Measurements from ENCODE around the gene GH1. TPM values are rescaled to one million over a fixed set of nuclear protein-coding genes. Genes with fewer than 3 reads are reported as not detected.

The GH1 gene
- total RNA-seq, 1 experiment from 2014 or later = not detected

DNA sequence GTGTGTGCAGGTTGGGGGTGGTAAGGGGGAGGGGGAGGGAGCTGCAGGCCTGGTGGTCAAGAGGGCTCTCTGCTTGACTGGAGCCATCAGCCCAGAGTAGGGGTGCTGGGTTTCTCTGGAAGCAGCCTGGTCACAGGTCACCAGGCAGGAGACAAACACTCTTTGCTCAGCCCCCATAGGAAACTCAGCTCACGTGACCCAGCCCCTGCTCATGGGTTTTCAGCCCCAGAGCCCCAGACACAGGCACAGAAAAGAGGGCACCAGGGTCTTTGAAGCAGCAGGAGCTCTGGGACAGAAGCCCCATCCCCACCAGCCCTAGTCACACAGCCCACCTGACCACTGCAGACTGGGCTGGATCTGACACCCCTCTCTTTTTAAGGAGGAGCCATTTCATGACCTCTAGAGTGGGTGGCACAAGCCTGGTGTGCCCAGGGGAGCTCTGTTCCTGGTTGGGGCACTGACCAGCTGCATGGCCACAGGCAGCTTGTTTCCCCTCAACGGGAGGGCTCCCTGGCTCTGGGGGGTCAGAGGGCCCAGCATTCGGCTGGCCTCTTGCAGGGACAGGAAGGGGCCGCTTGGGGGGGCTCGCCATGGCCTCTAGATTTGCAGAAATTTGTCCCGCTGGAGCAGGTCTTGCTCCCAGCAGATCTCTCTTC lies 27.3 kb upstream of the GH1 start:
- Histone ChIP-seq H2BK120ac (ENCODE audit: low read depth, low read length, poor library complexity, severe bottlenecking) (no peak overlapping the region), H2AK5ac (ENCODE audit: insufficient read length, low read length) (no peak overlapping the region), H3K79me2 (ENCODE audit: insufficient read depth, low read length) (no peaks in the 10 kb centered on the region), H4K8ac (replicated peaks; ENCODE audit: insufficient read length, low read depth, low read length) (no peak overlapping the region), H3K23me2 (ENCODE audit: insufficient read length, low read depth, low read length, poor library complexity, severe bottlenecking) (no peaks in the 10 kb centered on the region), H2BK20ac (ENCODE audit: low read depth, low read length, poor library complexity, severe bottlenecking) (no peak overlapping the region), H2AFZ (ENCODE audit: low read length) (no peak overlapping the region), H3K4me1 (ENCODE audit: insufficient read depth, low read length) (no peaks in the 10 kb centered on the region), H2BK12ac (ENCODE audit: insufficient read length, low read depth, low read length) (no peak overlapping the region), H4K20me1 (ENCODE audit: control insufficient read depth, insufficient read depth, insufficient read length) (no peaks in the 10 kb centered on the region), H3K9ac (ENCODE audit: extremely low read depth, insufficient read length, low read length) (no peak overlapping the region), H3K79me1 (ENCODE audit: insufficient read depth, low read depth, low read length, poor library complexity, severe bottlenecking) (no peaks in the 10 kb centered on the region), H3K4me2 (ENCODE audit: insufficient read depth, insufficient read length, low read length) (no peak overlapping the region), H3K27me3 (ENCODE audit: insufficient read depth, low read length) (no peaks in the 10 kb centered on the region), H3T11ph (ENCODE audit: low read length) (no peak overlapping the region), H3K9me3 (ENCODE audit: control insufficient read depth, low read depth, low read length) (no peaks in the 10 kb centered on the region), H3K4ac (ENCODE audit: low read depth, low read length) (no peak overlapping the region), H3K14ac (ENCODE audit: insufficient read depth, low read length) (no peak overlapping the region), H3K27ac (ENCODE audit: insufficient read length, low read depth, low read length) (no peak overlapping the region), H3K18ac (ENCODE audit: insufficient read length, low read depth, low read length) (no peak overlapping the region), H3K56ac (ENCODE audit: insufficient read length, low read depth, low read length) (no peak overlapping the region), H2BK5ac (ENCODE audit: insufficient read length, low read length) (no peak overlapping the region), H4K91ac (ENCODE audit: insufficient read length, low read depth, low read length) (no peak overlapping the region), H3K23ac (ENCODE audit: insufficient read length, low read depth, low read length) (no peak overlapping the region), H4K5ac (ENCODE audit: insufficient read length, low read depth, low read length) (no peak overlapping the region), H2BK15ac (ENCODE audit: low read depth, low read length) (no peak overlapping the region)
- peaks cover 2 to 6% of the 10 kb centered on the region in 2 experiments; a peak in 2 of 4 replicates for H3K4me1 Mint-ChIP-seq
- no peaks in the 10 kb centered on the region for H3K9me3 Mint-ChIP-seq
- peaks cover 9 to 26% (median 11%) of the 10 kb centered on the region in 3 experiments; a peak in 6 of 7 replicates for H3K36me3 Mint-ChIP-seq (ENCODE audit: insufficient read depth in 1 of 3, low read depth in 3 of 3)
- H3K27me3 Mint-ChIP-seq (ENCODE audit: low read depth) = peaks cover 3% of the 10 kb centered on the region; the same call in 1 of the 2 replicates
- no peak for DNase-seq
- TF ChIP-seq, protein P1, sequence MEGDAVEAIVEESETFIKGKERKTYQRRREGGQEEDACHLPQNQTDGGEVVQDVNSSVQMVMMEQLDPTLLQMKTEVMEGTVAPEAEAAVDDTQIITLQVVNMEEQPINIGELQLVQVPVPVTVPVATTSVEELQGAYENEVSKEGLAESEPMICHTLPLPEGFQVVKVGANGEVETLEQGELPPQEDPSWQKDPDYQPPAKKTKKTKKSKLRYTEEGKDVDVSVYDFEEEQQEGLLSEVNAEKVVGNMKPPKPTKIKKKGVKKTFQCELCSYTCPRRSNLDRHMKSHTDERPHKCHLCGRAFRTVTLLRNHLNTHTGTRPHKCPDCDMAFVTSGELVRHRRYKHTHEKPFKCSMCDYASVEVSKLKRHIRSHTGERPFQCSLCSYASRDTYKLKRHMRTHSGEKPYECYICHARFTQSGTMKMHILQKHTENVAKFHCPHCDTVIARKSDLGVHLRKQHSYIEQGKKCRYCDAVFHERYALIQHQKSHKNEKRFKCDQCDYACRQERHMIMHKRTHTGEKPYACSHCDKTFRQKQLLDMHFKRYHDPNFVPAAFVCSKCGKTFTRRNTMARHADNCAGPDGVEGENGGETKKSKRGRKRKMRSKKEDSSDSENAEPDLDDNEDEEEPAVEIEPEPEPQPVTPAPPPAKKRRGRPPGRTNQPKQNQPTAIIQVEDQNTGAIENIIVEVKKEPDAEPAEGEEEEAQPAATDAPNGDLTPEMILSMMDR (conservative IDR thresholded peaks at IDR 0.05) = no peak
- no CpG with 5 or more reads among the region's 6 CpGs for WGBS (ENCODE audit: extremely low coverage, insufficient read length, low lambda C conversion rate)
- no peak overlapping the region for H3K27ac Mint-ChIP-seq
- H3K4me3 Mint-ChIP-seq = no peak overlapping the region
